ENCODE data around the gene ESAM. TPM values are rescaled to one million over a fixed set of nuclear protein-coding genes. Genes with fewer than 3 reads are reported as not detected.

The ESAM gene, protein sequence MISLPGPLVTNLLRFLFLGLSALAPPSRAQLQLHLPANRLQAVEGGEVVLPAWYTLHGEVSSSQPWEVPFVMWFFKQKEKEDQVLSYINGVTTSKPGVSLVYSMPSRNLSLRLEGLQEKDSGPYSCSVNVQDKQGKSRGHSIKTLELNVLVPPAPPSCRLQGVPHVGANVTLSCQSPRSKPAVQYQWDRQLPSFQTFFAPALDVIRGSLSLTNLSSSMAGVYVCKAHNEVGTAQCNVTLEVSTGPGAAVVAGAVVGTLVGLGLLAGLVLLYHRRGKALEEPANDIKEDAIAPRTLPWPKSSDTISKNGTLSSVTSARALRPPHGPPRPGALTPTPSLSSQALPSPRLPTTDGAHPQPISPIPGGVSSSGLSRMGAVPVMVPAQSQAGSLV
- polyA plus RNA-seq (ENCODE audit: insufficient read length in 10 of 10) = 10 to 100 TPM; 43.1 to 71.2 (median 51.7) TPM
- long read RNA-seq, donor 1, transcript ESAM-201 (7 exons, 1,826 nt) = major isoform, 14 of 16 reads
- long read RNA-seq, donor 1, partial matches to known transcripts = 0 of 16 reads
- long read RNA-seq, donor 1, other reads (novel, unspliced or antisense) = 0 of 16 reads
- long read RNA-seq, donor 2, transcript ESAM-201 (7 exons, 1,826 nt) = major isoform, 15 of 16 reads
- long read RNA-seq, donor 2, partial matches to known transcripts = 0 of 16 reads
- long read RNA-seq, donor 2, other reads (novel, unspliced or antisense) = 0 of 16 reads
- long read RNA-seq, donor 3 = 0 reads
- long read RNA-seq, donor 4, transcript ESAM-201 (7 exons, 1,826 nt) = major isoform, 8 of 8 reads
- long read RNA-seq, donor 4, partial matches to known transcripts = 0 of 8 reads
- long read RNA-seq, donor 4, other reads (novel, unspliced or antisense) = 0 of 8 reads
- long read RNA-seq, donor 5, transcript ESAM-201 (7 exons, 1,826 nt) = major isoform, 23 of 52 reads
- long read RNA-seq, donor 5, partial matches to known transcripts = 23 of 52 reads
- long read RNA-seq, donor 5, other reads (novel, unspliced or antisense) = 0 of 52 reads
- long read RNA-seq, donor 6, transcript ESAM-201 (7 exons, 1,826 nt) = major isoform, 18 of 33 reads
- long read RNA-seq, donor 6, partial matches to known transcripts = 11 of 33 reads
- long read RNA-seq, donor 6, other reads (novel, unspliced or antisense) = 0 of 33 reads
- long read RNA-seq, donor 7, transcript ESAM-201 (7 exons, 1,826 nt) = major isoform, 7 of 8 reads
- long read RNA-seq, donor 7, partial matches to known transcripts = 0 of 8 reads
- long read RNA-seq, donor 7, other reads (novel, unspliced or antisense) = 0 of 8 reads
- long read RNA-seq, donor 8, transcript ESAM-201 (7 exons, 1,826 nt) = major isoform, 9 of 25 reads
- long read RNA-seq, donor 8, partial matches to known transcripts = 13 of 25 reads
- long read RNA-seq, donor 8, other reads (novel, unspliced or antisense) = 0 of 25 reads
- long read RNA-seq, donor 9, partial matches to known transcripts = 0 of 7 reads
- long read RNA-seq, donor 9, other reads (novel, unspliced or antisense) = 0 of 7 reads

DNA sequence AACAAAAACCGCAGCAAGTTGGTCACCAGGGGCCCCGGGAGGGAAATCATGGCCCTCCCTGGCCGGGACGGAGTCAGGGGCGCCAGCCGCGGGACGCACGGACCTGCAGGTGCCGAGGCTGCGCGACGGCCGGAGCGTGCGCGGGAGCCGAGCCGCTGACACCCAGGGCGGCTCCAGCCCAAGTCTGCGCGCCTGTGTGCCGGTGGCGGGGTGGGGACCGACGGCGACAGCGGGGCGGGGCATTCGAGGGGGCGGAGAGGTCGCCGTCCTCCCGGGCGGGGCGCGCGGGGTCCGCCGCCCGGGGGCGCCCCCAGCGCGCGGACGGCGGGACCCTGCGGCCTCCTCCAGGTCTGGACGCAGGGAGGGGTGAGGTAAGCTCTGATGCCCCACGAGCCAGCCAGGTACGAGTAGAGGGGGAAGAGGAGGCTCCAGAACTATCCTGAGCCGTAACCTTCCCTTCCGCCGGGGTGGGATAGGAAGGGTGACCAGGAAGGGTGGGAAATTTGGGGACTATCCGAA lies at the start of gene ESAM:
TSS of gene ESAM (minus strand) at position 186 of the 519 bp plus-strand sequence. CDS start at position 50, 136 bp downstream.
- DNase-seq = no peak

DNA sequence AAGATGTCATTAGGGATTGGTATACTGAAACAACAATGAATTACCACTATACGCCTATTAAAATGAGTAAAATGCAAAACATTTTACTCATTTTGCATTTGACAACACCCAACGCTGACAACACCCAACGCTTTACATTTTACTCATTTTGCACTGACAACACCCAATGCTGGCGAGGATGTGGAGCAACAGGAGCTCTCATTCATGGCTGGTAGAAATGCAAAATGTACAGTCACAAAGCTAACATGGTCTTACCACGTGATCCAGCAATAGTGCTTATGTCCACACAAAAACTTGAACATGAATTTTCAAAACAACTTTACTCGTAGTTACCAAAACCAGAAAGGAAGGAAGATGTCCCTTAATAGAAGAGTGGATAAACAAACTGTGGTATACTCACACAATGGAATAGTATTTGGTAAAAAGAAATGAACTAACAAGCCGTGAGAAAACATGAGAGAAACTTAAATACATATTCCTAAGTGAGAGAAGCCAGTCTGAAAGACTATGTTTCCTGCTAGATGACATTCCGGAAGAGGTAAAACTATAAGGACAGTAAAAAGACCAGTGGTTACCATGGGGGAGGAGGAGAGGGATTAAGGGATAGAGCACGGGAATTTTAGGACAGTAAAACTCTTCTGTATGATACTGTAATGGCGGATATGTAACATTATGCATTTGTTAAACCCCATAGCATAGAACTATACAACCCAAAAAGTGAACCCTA lies 49.5 kb upstream of the ESAM start:
- no peak for DNase-seq

DNA sequence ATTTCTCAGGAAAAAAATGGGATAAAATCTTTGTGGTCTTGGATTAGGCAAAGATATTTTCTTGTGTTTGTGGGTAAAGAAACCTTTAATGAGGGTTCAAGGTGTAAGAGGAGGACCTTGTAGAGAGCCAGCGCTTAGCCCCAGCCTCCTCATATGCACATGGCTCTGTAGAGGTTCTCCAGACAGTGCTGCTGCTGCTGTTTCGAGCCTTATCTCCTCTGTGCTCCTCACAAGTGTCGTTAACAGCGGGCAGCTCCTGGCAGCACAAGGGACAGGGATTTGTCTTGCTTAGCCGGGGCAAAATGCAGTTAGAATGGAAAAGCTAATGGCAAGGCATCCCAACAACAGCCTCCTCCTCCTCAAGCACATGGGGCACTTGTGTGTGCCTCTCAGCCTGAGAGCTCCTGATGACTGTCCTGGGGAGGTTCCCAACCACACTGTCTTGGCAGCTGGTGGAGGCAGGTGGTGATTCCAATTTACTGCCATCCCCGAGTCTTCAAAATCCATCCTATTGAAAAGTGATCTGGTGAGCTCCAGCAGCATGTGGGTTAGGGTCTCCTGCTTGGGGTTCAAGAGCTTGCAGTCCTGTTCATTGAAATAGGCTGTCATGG lies 45.7 kb upstream of the ESAM start:
- DNase-seq = no peak

DNA sequence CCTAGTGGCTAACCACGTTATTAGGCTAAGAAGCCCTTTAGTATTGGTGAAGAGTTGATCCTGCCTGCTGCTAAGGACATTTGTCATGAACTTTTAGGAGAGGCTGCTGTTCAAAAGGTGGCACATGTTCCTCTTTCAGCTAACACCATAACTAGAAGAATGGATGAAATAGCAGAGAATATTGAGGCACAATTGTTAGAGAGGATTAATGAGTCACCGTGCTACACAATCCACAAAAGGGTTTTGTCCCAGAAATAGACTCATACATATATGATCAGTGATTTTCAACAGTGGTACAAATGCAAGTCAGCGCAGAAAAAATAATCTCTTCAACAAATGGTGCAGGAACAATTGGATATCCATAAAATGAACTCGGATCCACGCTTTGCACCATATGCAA lies 45.1 kb upstream of the ESAM start:
- DNase-seq = no peak

DNA sequence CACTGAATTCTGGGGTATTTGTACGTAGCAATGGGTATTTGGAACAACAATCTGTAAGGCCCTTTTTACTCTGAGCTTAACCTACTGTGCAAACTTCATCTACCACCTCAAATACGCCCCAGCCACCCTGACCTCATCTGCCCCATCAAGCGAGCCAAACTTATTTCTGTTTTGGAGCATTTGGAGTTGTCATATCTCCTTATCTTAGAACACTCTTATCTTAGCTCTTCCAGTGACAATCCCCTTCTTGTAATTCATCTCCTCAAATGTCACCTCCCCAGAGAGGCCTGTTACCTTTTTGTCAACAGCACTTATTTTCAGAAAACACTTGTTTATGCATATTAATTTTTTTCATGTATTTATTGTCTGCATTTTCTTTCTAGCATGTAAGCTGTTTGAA lies 42.8 kb upstream of the ESAM start:
- no peak for DNase-seq

DNA sequence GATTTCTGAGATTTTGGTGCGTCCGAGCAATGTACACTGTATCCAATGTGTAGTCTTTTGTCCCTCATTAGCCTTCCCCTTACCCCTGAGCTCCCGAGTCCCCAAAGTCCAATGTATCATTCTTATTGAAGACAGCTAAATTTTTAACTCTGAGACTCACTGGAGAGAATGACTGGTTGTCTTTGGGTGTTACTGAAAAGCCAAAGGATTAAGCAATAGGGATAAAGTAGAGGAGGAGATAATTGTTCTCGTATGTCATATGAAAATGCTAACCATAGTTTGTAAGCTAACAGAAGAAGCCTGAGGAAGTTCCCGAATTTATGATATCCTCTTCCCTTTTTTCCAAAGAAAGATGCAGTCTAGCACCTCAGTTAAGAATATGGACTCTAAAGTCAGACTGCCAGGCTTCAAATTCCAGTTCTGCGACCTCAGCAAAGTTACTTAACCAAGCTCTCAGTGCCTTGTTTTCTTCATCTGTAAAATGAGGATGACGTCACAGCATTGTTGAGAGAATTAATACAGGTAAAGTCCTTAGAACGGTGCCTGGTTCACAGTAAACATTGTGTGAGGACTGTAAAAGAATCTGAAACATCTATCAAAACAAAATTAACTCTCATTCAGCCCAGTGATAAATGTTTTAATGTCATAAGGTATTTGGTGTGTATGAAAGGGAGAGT lies 39.7 kb upstream of the ESAM start:
- DNase-seq = peak in 1 of 3 donors; percentile 12

DNA sequence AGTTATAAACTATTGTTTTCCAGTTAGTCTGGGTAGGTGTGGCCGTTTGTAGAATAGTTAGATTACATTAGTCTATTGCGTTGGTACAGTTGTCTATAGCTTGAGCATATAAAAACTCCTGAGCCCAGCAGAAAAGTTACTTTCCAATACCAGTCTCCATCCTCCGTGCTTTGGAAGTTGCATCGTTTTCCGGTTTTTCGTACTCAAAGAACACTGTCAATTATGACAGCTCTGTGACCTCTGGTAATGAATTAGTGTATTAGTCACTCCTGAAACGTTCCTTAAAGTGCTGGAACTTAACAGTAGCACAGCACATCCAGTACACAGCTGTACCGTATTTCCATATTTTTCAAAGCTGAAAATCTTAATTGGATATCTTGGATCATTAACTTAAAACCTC lies 38.9 kb upstream of the ESAM start:
- DNase-seq = peak in 1 of 3 donors; percentile 34

DNA sequence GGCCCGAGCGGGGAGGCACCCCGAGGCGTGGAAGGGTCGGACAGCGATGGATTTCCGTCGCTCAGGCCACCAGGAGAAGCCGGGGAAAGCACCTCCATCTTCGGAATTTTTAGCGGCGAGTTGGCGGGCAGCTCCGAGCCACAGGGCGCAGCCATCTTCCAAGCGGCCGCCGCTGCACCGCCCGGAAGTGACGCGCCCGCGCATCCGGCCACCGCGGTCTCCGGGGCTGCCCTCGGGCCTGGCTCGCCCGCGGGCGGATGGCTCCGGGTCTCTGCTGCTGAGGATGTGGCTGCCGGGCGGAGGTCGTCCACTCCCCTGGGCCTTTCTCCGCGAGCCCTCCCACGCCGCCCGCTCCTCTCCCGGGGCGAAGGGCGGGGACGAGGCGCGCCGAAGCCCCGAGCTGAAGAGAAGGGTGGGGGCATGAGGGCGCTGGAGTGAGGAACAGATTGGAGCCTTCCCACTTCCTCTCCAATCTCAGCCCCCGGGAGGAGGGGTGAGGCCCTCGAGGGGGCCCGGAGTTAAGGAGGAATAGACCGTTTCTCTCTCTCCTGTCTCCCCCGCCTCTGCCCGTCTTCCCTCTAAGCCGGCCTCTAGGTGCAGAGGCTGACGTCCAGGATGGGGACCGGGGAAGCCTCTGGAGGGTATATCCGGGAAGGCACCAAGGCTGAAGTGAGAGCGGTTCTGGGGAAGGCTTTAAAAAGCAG lies 38.3 kb upstream of the ESAM start, which contains the start of gene MSANTD2:
TSS of gene MSANTD2 (minus strand) at position 181 of the 704 bp plus-strand sequence. CDS start at position 155, 26 bp downstream.
- DNase-seq = peak; percentile 84 to 98 (median 92)

DNA sequence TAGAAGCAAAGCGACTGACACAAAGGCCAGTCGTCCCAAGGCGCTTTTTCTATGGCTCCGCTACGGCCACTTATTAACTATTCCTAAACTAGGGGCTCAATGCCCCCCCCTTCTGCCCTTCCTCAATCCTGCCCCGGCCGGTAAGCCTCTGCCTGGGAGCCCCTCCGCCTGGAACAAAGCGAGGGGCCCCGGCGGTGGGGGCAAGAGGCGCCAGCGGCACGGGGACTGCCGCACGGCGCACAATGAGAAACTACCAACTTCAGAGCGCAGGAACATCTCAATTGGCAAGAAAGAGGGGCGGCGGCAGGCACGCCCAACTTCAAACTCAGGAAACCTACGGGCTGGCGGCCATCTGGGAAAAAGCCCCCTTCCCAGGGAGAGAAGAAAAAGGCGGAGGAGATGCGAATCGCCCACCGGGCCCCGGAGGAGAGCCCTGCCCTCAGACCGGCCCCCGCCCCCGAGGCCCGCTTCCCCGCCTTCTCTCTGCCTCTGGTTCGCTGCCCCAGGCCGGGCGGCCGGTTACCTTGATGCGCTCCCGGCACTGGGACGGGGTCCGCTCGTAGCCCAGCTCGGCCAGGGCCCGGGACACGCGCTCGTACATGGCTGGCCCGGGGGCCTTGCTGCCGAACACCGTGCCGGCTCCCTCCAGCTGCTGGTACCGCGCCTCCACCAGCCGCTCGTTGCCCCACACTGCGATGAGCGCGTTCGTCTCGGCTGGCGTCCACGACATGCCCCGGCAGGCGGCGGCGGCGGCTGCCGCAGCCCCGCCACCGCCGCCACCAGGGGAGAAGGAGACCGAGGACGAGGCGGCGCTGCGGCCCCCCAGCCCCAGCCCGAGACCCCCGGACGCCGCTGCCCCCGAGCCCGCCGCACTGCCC lies 37.5 kb upstream of the ESAM start:
- DNase-seq = peak in 2 of 3 donors; percentile 32 to 71

DNA sequence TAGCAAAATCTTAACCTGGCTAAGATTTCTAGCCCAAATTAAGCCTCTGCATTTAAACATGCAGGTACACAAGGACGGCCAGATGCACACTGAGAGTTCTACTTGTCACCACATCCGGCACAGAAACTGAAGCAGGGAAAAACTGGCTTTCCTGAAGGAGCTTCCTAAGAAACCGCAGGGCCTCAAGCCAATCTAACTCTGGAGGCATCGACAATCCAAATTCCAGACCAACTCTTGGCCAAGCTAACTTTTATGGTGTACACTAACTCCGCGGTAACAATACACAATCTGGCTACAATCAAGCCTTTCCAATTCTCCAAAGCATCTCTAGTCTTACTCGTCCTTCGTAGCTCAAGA lies 36.9 kb upstream of the ESAM start:
- DNase-seq = peak in 1 of 3 donors; percentile 27

DNA sequence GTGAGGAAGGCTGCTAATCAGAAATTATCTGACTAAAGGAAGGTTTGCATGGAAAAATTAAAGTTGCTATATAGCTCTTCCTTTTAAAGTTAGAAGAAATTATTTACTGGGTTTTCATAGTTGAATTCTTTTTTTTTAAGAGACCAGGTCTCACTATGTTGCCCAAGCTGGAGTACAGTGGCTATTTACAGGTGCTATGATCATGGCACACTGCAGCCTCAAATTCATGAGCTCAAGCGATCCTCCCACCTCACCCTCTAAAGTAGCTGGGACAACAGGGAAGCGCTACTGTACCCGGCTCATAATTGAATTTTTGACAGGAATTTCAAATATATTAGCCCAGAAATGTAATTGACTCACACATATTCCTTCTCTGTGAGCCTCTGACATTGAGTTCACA lies 34.2 kb upstream of the ESAM start:
- no peak for DNase-seq

DNA sequence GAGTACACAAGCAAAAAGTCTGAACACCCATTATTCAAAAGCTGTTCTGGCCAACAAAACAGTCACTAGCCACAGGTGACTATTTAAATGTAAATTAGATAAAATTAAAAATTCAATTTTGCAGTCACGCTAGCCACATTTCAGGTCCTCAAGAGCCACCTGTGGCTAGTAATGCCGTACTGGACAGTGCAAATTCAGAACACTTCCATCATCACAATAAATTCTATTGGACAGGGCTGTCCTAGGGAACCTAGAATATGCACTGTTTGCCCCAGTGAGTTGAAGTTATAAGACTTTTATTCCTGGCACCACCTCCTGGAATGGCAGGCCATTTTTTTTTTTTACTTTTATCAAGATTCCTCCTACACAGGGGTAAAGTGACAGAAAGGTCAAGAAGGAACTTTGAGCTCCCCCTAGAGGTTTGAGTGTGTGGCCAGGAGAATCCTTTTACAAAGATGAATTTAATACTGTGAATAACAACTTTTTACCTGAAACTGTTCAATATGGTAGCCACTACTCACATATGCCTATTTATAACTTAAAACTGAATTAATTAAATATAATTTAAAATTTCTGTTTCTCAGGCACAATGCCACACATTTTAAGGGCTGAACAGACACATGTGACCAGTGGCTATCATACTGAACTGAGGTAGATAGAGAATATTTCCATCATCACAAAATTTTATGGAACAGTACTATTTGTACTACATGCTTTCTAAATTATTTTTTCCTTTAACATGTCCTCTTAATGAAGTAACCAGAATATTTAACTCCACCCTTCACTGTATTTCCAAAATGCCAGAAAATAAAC lies 31.6 kb upstream of the ESAM start:
- DNase-seq = peak in 2 of 3 donors; percentile 18 to 20

DNA sequence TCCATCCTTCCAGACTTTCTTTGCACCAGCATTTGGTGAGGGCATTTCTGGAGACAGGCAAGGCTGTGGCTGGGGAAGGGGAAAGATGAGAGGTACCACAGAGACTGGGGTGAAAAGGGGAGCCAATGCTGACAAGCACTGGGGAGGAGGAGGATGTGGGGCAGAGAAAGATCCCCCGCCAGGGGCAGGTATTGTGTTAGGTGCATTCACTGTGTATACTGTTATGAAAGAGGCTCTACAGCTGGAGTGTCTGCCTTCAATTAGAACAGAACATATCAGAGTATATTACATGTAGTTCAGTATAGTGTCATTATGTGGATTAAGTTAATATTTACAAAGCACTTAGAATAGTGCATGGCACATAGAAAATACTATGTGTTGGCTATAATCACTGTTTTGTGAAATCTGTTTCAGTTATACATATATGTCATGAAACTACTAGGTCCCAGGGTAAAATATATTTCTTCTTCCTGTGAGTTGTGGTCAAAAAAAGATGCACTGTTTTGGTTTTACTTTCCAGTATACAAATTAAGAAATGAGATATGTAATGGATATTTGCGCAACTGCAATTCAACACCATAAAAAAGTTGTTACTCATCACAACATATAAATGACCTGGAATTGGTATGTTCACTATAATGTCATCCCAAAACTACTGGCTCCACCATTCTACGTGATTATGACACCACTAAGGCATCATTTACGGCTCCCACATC lies 29.7 kb upstream of the ESAM start:
- DNase-seq = no peak

DNA sequence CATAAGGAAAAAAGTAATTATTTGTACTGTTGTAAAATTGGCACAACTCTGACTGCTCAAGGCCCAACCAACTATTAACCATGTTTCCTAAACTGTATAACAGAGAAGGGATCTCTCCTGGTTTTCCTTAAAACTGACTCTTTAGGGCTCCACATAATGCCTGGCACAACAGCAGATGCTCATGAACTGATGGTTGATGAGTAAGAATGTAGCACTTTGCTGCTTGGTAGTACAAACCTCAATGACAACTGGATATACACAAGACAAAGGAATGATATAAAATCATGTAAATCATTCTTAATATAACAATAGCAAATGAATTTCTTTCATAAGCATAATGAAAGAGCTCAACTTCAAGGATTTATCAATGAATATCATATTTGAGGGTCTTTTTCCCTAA lies 26.4 kb upstream of the ESAM start:
- DNase-seq = no peak

DNA sequence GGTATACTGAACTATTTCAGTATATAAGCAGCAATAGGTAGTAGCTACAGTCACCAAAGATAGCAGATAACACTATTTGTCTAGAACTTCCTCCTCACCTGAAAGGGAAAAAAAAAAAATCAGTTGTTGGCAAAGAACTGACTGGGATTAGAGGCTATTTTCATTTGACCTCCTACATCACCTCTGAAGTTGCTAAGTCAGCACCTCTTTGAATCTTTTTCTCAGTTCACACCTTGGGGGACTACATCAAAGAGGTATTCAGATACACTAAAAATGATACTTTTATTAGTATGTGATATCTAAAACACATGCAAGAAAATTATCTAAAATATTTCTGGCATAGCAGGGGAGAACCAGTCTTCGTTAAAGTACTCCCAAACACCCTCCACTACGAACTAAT lies 22.0 kb upstream of the ESAM start:
- DNase-seq = no peak

DNA sequence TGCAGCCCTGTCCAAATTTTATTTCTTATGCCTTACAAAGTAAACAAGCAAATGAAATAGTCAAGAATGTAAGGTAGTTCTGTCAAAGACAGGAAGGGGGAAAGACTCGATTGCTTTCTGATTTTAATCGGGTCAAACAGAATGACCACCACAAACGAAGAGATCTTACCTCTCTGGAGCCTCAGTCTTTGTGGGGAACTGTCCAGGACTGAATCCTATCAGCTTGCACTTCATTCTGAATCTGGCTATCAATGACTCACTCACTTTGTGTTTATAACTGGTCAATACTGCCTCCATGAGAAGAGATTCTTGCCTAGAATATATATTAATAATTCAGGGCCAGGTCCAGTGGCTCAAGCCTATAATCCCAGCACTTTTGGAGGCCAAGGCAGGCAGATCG lies 20.9 kb upstream of the ESAM start:
- DNase-seq = no peak

Measured in muscle of back (tissue), 13 donors.